Adrenal gland (tissue), 19 donors: ENCODE data around the gene ACAT2. TPM values are rescaled to one million over a fixed set of nuclear protein-coding genes. Genes with fewer than 3 reads are reported as not detected.
"Not testable (repeated sequence)": the region's sequence is repeated elsewhere in the genome, so short reads cannot be mapped to it uniquely, and the experiment has no call there.

Experiments
- DNase-seq, 7 donors: peaks; one replicate each; pipeline ENCODE4 v3.0.0-alpha.2; 2019 to 2020
- H3K27ac ChIP-seq, 5 donors: fragments of 200-600 bp; sonication (generic) in 4 of 5; 1 replicate in 3 of 5; 2 replicates in 2 of 5; pipeline versions ENCODE4 v1.5.1 to v1.8.0; 2016 to 2020; ENCODE audit warnings: mild to moderate bottlenecking in 1 of 5
- H3K27me3 ChIP-seq: fragments of 200-600 bp; 2 replicates; pipeline ENCODE4 v1.8.0; 2021
- H3K36me3 ChIP-seq, 2 donors: fragments of 200-600 bp; replicated peaks in 1 of 2; 1 replicate in 1 of 2; 2 replicates in 1 of 2; pipeline versions ENCODE4 v1.5.1 to v1.8.0; 2018 to 2022
- H3K4me1 ChIP-seq, 2 donors: fragments of 200-600 bp; replicated peaks in 1 of 2; 1 replicate in 1 of 2; 2 replicates in 1 of 2; pipeline versions ENCODE4 v1.5.1 to v1.8.0; 2018 to 2021
- H3K4me3 ChIP-seq, 4 donors: fragments of 200-600 bp; sonication (generic) in 3 of 4; one replicate each; pipeline ENCODE4 v1.5.1; 2016 to 2018
- H3K9me3 ChIP-seq, 3 donors: fragments of 200-600 bp; sonication (generic) in 1 of 3; replicated peaks in 1 of 3; 1 replicate in 2 of 3; 2 replicates in 1 of 3; pipeline versions ENCODE4 v1.5.1 to v1.8.0; 2016 to 2021
- POLR2A ChIP-seq, 2 donors: fragments of 450-650 bp; IDR thresholded peaks; one replicate each; pipeline ENCODE4 v1.6.1; 2017; ENCODE audit warnings: antibody characterized with exemption in 2 of 2, mild to moderate bottlenecking in 2 of 2, moderate library complexity in 1 of 2
- WGBS, 4 donors: extraction: QIAGEN DNeasy Blood & Tissue Kit in 2 of 4; methylation state at CpG; one replicate each; pipeline versions ENCODE4 v1.1.5 to v1.1.7; 2013 to 2017; 5-methylcytosine and 5-hydroxymethylcytosine counted together
- intact Hi-C, 2 donors: fragments of 100-400 bp; cut with DNase I; formaldehyde crosslinking; loops; one replicate each; pipeline versions ENCODE4 v1.14.1 to v1.15.0; 2022 to 2023
- long read RNA-seq, 10 donors: library from polyadenylated mRNA in 3 of 10; unstranded in 2 of 10; stranded (forward) in 1 of 10; transcript quantifications; one replicate each; pipeline ENCODE4 v2.0.0 and lab custom pipeline, GENCODE V29; 2021 to 2026
- polyA plus RNA-seq, 3 donors: library from polyadenylated mRNA; stranded (reverse); fragments of 200-250 nt in 2 of 3; fragments of 350-450 nt in 1 of 3; fragmentation: Illumina TruSeq in 1 of 3; extraction: RNeasy Lipid Tissue Mini Kit (QIAGEN cat#74804) in 1 of 3; gene quantifications; one replicate each; pipeline ENCODE4 v1.2.3, GENCODE V29; 2013 to 2014
- total RNA-seq, 9 donors: library from RNA; depleted of rRNA in 4 of 9; stranded (reverse); fragments of >200 nt in 4 of 9; fragments of 120-200 nt in 1 of 9; fragmentation: NEBNext Ultra II Directional in 1 of 9; extraction: Animal tissue kit (Norgen Biotek cat#: 25700) in 1 of 9; gene quantifications; one replicate each; pipeline versions ENCODE4 v1.1.0 to v1.2.4, GENCODE V29; 2013 to 2023
- TF ChIP-seq, protein P1 (sequence below), 6 experiments: fragments of 450-650 bp in 4 of 6; fragments of 200-600 bp in 2 of 6; sonication (generic) in 1 of 6; IDR thresholded peaks; 1 replicate in 5 of 6; 2 replicates in 1 of 6; pipeline versions ENCODE4 v1.5.1 to v1.8.0; 2016 to 2021; ENCODE audit warnings: antibody characterized with exemption in 6 of 6, mild to moderate bottlenecking in 2 of 6, moderate library complexity in 1 of 6
- donor health status: healthy with polysubstance abuse.
- donor health status: Bipolar disorder and iron deficiency.
- donor health status: DM: yes; HTN: yes; CAD: no.
- donor health status: DM: no; HTN: no; CAD: no.
- donor health status: DM: no; HTN: no; CAD: no.
- donor health status: DM: yes; HTN: yes; CAD: no.

The ACAT2 gene
- total RNA-seq = 100 to 1,000 TPM in 2 of 9 donors, 10 to 100 TPM in 6, 1 to 10 TPM in 1; 8.7 to 272 (median 19.0) TPM
- 100 to 1,000 TPM in 1 of 3 donors, 10 to 100 TPM in 2; 10.1 to 305 (median 17.4) TPM for polyA plus RNA-seq
- long read RNA-seq, donor 1, transcript ACAT2-203 (4 exons, 1,641 nt) = minor isoform, 7 of 919 reads
- long read RNA-seq, donor 1, transcript ACAT2-201 (9 exons, 3,180 nt) = major isoform, 141 of 919 reads
- long read RNA-seq, donor 1, partial matches to known transcripts = 755 of 919 reads
- long read RNA-seq, donor 1, other reads (novel, unspliced or antisense) = 16 of 919 reads
- long read RNA-seq, donor 2, transcript ACAT2-201 (9 exons, 3,180 nt) = major isoform, 84 of 409 reads
- long read RNA-seq, donor 2, transcript ACAT2-203 (4 exons, 1,641 nt) = minor isoform, 8 of 409 reads
- long read RNA-seq, donor 2, partial matches to known transcripts = 248 of 409 reads
- long read RNA-seq, donor 2, other reads (novel, unspliced or antisense) = 69 of 409 reads
- long read RNA-seq, donor 3, transcript ACAT2-201 (9 exons, 3,180 nt) = major isoform, 121 of 804 reads
- long read RNA-seq, donor 3, partial matches to known transcripts = 513 of 804 reads
- long read RNA-seq, donor 3, other reads (novel, unspliced or antisense) = 168 of 804 reads
- long read RNA-seq, donor 4, transcript ACAT2-201 (9 exons, 3,180 nt) = major isoform, 24 of 28 reads
- long read RNA-seq, donor 4, partial matches to known transcripts = 0 of 28 reads
- long read RNA-seq, donor 4, other reads (novel, unspliced or antisense) = 4 of 28 reads
- long read RNA-seq, donor 5, transcript ACAT2-201 (9 exons, 3,180 nt) = major isoform, 20 of 29 reads
- long read RNA-seq, donor 5, partial matches to known transcripts = 6 of 29 reads
- long read RNA-seq, donor 5, other reads (novel, unspliced or antisense) = 3 of 29 reads
- long read RNA-seq, donor 6, transcript ACAT2-201 (9 exons, 3,180 nt) = major isoform, 8 of 12 reads
- long read RNA-seq, donor 6, partial matches to known transcripts = 2 of 12 reads
- long read RNA-seq, donor 6, other reads (novel, unspliced or antisense) = 2 of 12 reads
- long read RNA-seq, donor 7, transcript ACAT2-201 (9 exons, 3,180 nt) = major isoform, 57 of 64 reads
- long read RNA-seq, donor 7, partial matches to known transcripts = 5 of 64 reads
- long read RNA-seq, donor 7, other reads (novel, unspliced or antisense) = 0 of 64 reads
- long read RNA-seq, donor 8, transcript ACAT2-201 (9 exons, 3,180 nt) = major isoform, 125 of 634 reads
- long read RNA-seq, donor 8, partial matches to known transcripts = 490 of 634 reads
- long read RNA-seq, donor 8, other reads (novel, unspliced or antisense) = 16 of 634 reads
- long read RNA-seq, donor 9, transcript ACAT2-203 (4 exons, 1,641 nt) = minor isoform, 5 of 452 reads
- long read RNA-seq, donor 9, transcript ACAT2-201 (9 exons, 3,180 nt) = major isoform, 83 of 452 reads
- long read RNA-seq, donor 9, partial matches to known transcripts = 200 of 452 reads
- long read RNA-seq, donor 9, other reads (novel, unspliced or antisense) = 164 of 452 reads
- long read RNA-seq, donor 10, transcript ACAT2-201 (9 exons, 3,180 nt) = major isoform, 33 of 289 reads
- long read RNA-seq, donor 10, partial matches to known transcripts = 178 of 289 reads
- long read RNA-seq, donor 10, other reads (novel, unspliced or antisense) = 76 of 289 reads

DNA sequence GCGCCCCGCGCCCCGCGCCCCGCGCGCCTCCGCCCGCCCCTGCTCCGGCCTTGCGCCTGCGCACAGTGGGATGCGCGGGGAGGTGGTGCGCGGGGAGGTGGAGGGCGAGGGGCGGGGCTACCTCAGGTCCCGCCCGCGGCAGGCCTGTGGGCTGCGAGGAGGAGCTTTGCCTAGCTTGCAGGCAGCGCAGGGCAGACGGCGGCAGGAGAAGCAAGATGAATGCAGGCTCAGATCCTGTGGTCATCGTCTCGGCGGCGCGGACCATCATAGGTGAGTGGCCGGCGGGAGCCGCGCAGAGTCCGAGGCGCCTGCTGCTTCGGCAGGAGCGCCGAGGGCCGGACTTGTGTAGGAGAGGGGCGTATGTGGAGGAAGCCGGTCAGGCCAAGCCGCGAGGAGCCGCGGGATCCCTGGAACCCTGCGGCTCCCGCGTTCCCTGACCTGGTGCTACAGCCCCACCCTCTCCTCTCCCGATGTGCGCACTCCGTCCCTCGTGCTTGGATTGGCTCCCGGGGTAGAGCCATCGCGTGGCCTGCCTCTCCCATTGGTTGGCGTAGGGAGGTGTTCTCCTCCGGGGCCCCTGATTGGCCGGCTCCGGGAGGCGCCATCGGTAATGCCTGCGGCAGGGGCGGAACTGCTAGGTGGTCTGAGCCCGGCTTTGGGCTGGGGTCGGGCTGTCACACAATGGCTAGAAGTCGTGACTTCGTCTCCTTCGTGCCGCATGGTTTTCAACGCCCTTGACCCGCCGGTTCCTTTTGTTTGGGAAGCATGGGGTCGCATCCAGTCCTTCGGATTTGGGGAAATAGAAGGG is at the start of gene ACAT2:
ACAT2 (plus strand) TSS at position 173 of the 808 bp plus-strand sequence; CDS start at position 216, 43 bp downstream.
- H3K9me3 ChIP-seq = no peaks in the 10 kb centered on the region
- intact Hi-C loops = loop anchor here in 1 of 2 donors (10.0 kb wide), 1 partner anchor 67 kb away; the partner anchor contains the start of gene SOD2
- peak within 1 kb of the TSS; percentile 30 to 91 (median 74) for H3K4me3 ChIP-seq
- H3K36me3 ChIP-seq = peaks cover 0 to 26% of the 10 kb centered on the region in 2 donors
- TF ChIP-seq, protein P1, sequence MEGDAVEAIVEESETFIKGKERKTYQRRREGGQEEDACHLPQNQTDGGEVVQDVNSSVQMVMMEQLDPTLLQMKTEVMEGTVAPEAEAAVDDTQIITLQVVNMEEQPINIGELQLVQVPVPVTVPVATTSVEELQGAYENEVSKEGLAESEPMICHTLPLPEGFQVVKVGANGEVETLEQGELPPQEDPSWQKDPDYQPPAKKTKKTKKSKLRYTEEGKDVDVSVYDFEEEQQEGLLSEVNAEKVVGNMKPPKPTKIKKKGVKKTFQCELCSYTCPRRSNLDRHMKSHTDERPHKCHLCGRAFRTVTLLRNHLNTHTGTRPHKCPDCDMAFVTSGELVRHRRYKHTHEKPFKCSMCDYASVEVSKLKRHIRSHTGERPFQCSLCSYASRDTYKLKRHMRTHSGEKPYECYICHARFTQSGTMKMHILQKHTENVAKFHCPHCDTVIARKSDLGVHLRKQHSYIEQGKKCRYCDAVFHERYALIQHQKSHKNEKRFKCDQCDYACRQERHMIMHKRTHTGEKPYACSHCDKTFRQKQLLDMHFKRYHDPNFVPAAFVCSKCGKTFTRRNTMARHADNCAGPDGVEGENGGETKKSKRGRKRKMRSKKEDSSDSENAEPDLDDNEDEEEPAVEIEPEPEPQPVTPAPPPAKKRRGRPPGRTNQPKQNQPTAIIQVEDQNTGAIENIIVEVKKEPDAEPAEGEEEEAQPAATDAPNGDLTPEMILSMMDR (IDR thresholded peaks at IDR 0.05) = peak in 4 of 6 experiments; percentile 9 to 48 (median 34)
- peak in 1 of 2 donors; percentile 70 for TF ChIP-seq POLR2A (IDR thresholded peaks at IDR 0.05)
- H3K27ac ChIP-seq = peak within 1 kb of the TSS; percentile 99 to 100 (median 99)
- DNase-seq = peak; percentile 95 to 98 (median 97)
- no peaks in the 10 kb centered on the region for H3K27me3 ChIP-seq
- H3K4me1 ChIP-seq = peaks cover 6 to 24% of the 10 kb centered on the region in 2 donors
- WGBS, 4 donors = 0% methylated on average over 2 to 76 of the region's 76 CpGs

- H3K9me3 ChIP-seq, H3K27ac ChIP-seq, intact Hi-C loops, H3K36me3 ChIP-seq, DNase-seq, H3K27me3 ChIP-seq, H3K4me3 ChIP-seq: not testable (repeated sequence)
- WGBS, 4 donors = 84 to 96% (median 91%) methylated on average over 3 of the region's 3 CpGs
- H3K4me1 ChIP-seq = peaks cover 7 to 25% of the 10 kb centered on the region in 2 donors
Observed at GRCh38 chr6:159712389-159712788, 49.5 kb upstream of the ACAT2 start.

GRCh38 chr6:159713984-159714383 is 47.9 kb upstream of the ACAT2 start:
- TF ChIP-seq POLR2A (IDR thresholded peaks at IDR 0.05) = no peak
- TF ChIP-seq, protein P1 (IDR thresholded peaks at IDR 0.05) = no peak
- H3K36me3 ChIP-seq = no peaks in the 10 kb centered on the region
- intact Hi-C loops = no loop called here
- peak in 1 of 7 donors; percentile 35 for DNase-seq
- H3K9me3 ChIP-seq = no peaks in the 10 kb centered on the region
- peaks cover 7 to 27% of the 10 kb centered on the region in 2 donors for H3K4me1 ChIP-seq
- no peak overlapping the region for H3K4me3 ChIP-seq
- H3K27me3 ChIP-seq = no peaks in the 10 kb centered on the region
- 80 to 90% (median 87%) methylated on average over 7 of the region's 7 CpGs for WGBS, 4 donors
- no peak overlapping the region for H3K27ac ChIP-seq
